ENCODE results near the gene INKA2.

The INKA2 gene

GRCh38 chr1:111737216-111738132 lies 1.7 kb downstream of the INKA2 start:
- FAIRE-seq: no peak
- TF ChIP-seq POLR2A (IDR thresholded peaks at IDR 0.05; ENCODE audit: low read depth, low read length): no peak
- no peak for TF ChIP-seq POLR2AphosphoS5 (IDR thresholded peaks at IDR 0.05; ENCODE audit: low read depth, low read length)
- no peak for TF ChIP-seq TAF1 (IDR thresholded peaks at IDR 0.05; ENCODE audit: borderline replicate concordance, low read depth, low read length)
- no peak for DNase-seq (ENCODE audit: insufficient read length)

DNA sequence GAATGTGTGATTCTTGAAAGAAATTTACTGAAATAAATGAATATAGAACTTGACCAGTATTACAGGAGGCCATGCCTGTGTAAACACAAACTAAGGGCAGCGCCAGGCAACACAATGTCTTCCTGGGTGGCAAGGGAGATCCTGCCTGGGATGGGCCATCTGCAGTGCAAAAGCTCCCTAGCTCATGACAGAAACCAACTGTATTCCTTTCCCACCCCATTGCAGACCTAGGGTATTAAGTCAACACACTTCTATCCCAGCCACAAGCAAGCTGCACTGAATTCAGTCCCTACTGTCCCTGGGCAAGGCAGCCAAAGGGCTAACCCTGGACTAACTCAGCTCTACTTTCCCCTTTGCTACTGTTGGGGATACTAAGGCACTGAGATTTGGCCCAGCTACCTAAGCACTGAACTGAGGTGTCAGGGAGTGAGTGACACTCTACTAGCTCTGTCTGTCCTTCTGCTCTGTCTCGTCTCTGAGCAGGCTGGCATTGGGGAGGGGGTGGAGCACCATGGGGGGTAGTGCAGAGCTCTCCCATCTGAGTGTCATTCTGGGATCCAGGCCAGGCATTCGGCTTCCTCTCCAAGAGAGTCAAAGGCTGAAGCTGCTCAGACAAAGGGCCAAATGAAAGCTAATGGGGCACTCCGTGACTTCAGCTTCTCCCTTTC lies 2.5 kb downstream of the INKA2 start:
- DNase-seq (ENCODE audit: insufficient read length) (no peak), FAIRE-seq (no peak)
- TF ChIP-seq POLR2AphosphoS5 (IDR thresholded peaks at IDR 0.05; ENCODE audit: low read depth, low read length): no peak
- no peak for TF ChIP-seq POLR2A (IDR thresholded peaks at IDR 0.05; ENCODE audit: low read depth, low read length)

DNA sequence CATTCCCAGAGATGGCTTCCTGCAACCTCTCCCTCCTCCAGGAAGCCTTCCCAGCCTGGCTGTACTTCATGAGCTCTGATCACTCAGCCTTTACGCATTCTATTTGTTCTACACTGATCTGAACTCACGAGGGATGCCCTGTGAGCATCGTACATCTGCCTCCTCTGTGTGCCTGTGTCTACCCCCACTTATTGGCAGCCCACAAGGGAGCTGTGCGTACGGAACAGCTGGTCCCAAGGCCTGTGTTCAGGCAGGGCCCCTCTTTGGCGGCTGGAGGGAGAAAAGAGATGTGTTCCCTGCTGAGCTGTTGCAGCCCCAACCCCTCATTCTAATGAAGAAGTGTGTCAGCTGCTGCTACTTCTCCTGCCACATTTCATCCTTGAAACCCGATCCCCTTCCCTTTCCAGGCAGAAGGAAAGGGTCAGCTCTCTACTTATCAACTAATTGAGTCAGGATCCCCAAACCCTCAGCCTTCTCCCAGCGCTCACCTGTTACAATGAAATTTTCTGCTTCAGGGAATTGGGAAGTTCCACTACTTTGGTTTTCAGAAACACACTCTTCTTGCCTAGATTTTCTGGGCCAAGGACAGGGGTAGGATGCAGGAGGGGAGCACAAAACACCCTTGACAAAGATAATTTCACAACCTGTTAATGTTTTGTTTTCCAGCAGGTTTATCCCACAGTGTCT lies 3.2 kb downstream of the INKA2 start:
- FAIRE-seq (no peak), DNase-seq (ENCODE audit: insufficient read length) (no peak)
- TF ChIP-seq TAF1 (IDR thresholded peaks at IDR 0.05; ENCODE audit: borderline replicate concordance, low read depth, low read length): no peak

DNA sequence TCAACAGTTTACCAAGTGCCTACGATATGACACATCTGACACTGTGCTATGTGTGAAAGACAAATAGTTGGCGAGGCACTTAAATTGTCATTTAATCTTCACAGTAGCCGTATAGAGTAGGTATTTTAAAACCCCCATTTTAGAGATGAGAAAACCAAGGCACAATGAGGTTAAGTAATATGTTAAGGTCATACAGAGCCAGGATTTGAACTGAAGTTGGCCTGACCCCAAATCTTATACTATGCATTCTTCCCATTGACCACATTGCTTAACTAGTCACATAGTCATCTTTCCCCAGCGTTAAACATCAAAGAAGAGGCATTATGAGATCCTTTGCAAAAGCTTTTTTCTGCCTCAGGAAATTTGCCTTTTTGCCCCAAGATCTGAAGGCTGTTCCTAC lies 3.9 kb downstream of the INKA2 start:
- DNase-seq (ENCODE audit: insufficient read length): no peak
- TF ChIP-seq POLR2A (IDR thresholded peaks at IDR 0.05; ENCODE audit: low read depth, low read length) (no peak), POLR2AphosphoS5 (IDR thresholded peaks at IDR 0.05; ENCODE audit: low read depth, low read length) (no peak), TAF1 (IDR thresholded peaks at IDR 0.05; ENCODE audit: borderline replicate concordance, low read depth, low read length) (no peak)
- no peak for FAIRE-seq

GRCh38 chr1:111734856-111735255 lies 4.3 kb downstream of the INKA2 start:
- FAIRE-seq (no peak), DNase-seq (ENCODE audit: insufficient read length) (no peak)
- no peak for TF ChIP-seq POLR2AphosphoS5 (IDR thresholded peaks at IDR 0.05; ENCODE audit: low read depth, low read length)
- no peak for TF ChIP-seq TAF1 (IDR thresholded peaks at IDR 0.05; ENCODE audit: borderline replicate concordance, low read depth, low read length)
- no peak for TF ChIP-seq POLR2A (IDR thresholded peaks at IDR 0.05; ENCODE audit: low read depth, low read length)

GRCh38 chr1:111734426-111734825 lies 4.8 kb downstream of the INKA2 start:
- no peak for TF ChIP-seq POLR2A (IDR thresholded peaks at IDR 0.05; ENCODE audit: low read depth, low read length)
- FAIRE-seq (no peak), DNase-seq (ENCODE audit: insufficient read length) (no peak)

DNA sequence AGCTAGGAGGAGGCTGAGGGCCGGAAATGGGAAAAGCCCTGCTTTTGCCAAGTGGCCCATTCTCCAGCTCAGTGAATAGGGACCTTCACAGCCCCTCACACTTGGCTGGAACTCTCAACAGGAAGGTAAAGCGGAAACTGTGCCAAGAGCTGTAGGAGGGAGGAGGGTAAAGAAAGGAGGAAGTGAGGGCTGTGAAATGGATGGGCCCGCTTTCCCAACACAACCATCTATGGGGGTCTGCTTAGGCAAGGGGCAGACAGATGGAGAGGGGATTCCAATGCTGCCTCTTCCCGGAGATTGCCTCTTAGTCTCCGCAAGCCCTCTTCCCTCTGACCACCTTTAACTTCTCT lies 5.2 kb downstream of the INKA2 start:
- FAIRE-seq: no peak
- TF ChIP-seq TAF1 (IDR thresholded peaks at IDR 0.05; ENCODE audit: borderline replicate concordance, low read depth, low read length) (no peak), POLR2AphosphoS5 (IDR thresholded peaks at IDR 0.05; ENCODE audit: low read depth, low read length) (no peak), POLR2A (IDR thresholded peaks at IDR 0.05; ENCODE audit: low read depth, low read length) (no peak)
- DNase-seq (ENCODE audit: insufficient read length): no peak

GRCh38 chr1:111733183-111733991 lies 5.8 kb downstream of the INKA2 start:
- no peak for FAIRE-seq
- no peak for DNase-seq (ENCODE audit: insufficient read length)
- TF ChIP-seq TAF1 (IDR thresholded peaks at IDR 0.05; ENCODE audit: borderline replicate concordance, low read depth, low read length): no peak
- TF ChIP-seq POLR2A (IDR thresholded peaks at IDR 0.05; ENCODE audit: low read depth, low read length): no peak
- TF ChIP-seq POLR2AphosphoS5 (IDR thresholded peaks at IDR 0.05; ENCODE audit: low read depth, low read length): no peak

GRCh38 chr1:111732718-111733117 lies 6.5 kb downstream of the INKA2 start:
- TF ChIP-seq POLR2A (IDR thresholded peaks at IDR 0.05; ENCODE audit: low read depth, low read length) (no peak), POLR2AphosphoS5 (IDR thresholded peaks at IDR 0.05; ENCODE audit: low read depth, low read length) (no peak), TAF1 (IDR thresholded peaks at IDR 0.05; ENCODE audit: borderline replicate concordance, low read depth, low read length) (no peak)
- FAIRE-seq (no peak), DNase-seq (ENCODE audit: insufficient read length) (no peak)

DNA sequence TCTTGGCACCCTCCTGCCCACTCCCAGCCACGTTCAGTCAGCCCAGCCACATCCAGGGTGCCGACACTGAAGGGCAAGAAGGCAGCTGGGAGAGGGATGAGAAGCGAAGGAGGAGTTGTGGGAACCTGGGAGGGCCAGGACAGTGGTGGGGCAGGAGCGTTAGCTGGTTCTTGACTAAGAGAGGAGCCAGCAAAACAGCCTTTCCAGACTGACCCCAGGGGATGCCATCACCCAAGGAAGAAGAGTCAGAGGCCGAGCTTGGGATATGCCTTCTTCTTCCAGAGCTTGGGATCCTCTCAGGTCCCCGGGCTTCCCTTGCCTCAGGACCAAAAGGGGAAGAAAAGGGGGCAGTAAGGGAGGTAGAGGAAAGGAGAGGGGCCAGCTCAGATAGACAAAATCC lies 7.2 kb downstream of the INKA2 start:
- no peak for TF ChIP-seq TAF1 (IDR thresholded peaks at IDR 0.05; ENCODE audit: borderline replicate concordance, low read depth, low read length)
- no peak for TF ChIP-seq POLR2AphosphoS5 (IDR thresholded peaks at IDR 0.05; ENCODE audit: low read depth, low read length)
- TF ChIP-seq POLR2A (IDR thresholded peaks at IDR 0.05; ENCODE audit: low read depth, low read length): no peak
- no peak for DNase-seq (ENCODE audit: insufficient read length)
- FAIRE-seq: no peak

DNA sequence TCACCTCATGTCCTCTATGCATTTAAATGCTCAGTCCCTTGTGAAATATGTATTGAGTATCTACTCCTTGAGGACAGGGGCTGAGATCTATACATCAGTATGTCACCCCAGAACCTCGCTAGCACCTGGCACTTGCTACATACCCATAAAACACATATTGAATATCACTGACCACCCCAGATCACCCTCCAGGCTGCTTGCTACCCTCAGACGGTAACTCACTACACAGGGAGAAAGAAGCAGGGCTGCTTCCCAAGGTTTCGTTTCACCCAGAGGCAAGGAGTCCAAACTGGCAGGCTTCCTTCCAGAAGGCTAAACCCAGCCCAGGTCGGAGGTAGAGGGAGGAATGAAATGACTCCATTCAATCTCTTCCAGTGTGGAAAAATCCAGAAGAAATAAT lies 8.5 kb downstream of the INKA2 start:
- DNase-seq (ENCODE audit: insufficient read length): no peak
- TF ChIP-seq POLR2A (IDR thresholded peaks at IDR 0.05; ENCODE audit: low read depth, low read length) (no peak), POLR2AphosphoS5 (IDR thresholded peaks at IDR 0.05; ENCODE audit: low read depth, low read length) (no peak), TAF1 (IDR thresholded peaks at IDR 0.05; ENCODE audit: borderline replicate concordance, low read depth, low read length) (no peak)
- FAIRE-seq: no peak

Measured in GM12892 (cell line).